ENCODE data around the gene PLEKHA1.

DNA sequence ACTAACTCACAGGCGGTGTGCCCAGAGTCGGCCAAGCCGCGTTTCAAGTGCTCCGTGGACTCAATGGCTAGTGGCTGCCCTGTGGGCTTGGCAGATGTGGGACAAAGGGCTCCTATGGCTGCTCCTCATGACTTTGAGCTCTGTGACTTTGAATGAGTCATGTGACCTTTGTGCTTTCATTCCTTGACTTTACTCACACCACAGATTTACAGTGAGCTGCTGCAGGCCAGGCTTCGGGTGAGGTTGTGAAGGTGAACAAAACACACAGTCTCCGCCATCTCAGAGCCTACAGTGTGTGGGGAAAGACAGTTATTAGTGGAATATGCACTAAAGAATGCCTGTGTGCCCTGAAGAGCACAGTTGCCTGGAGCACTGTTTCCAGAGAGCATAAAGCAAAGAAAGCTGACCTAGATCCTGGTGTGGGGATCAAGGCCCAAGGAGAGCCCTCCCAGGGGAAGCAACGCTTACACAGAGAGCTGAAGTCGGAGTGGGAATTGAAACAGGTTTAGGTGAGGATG lies 29.7 kb upstream of the PLEKHA1 start:
- TF ChIP-seq, protein P1, sequence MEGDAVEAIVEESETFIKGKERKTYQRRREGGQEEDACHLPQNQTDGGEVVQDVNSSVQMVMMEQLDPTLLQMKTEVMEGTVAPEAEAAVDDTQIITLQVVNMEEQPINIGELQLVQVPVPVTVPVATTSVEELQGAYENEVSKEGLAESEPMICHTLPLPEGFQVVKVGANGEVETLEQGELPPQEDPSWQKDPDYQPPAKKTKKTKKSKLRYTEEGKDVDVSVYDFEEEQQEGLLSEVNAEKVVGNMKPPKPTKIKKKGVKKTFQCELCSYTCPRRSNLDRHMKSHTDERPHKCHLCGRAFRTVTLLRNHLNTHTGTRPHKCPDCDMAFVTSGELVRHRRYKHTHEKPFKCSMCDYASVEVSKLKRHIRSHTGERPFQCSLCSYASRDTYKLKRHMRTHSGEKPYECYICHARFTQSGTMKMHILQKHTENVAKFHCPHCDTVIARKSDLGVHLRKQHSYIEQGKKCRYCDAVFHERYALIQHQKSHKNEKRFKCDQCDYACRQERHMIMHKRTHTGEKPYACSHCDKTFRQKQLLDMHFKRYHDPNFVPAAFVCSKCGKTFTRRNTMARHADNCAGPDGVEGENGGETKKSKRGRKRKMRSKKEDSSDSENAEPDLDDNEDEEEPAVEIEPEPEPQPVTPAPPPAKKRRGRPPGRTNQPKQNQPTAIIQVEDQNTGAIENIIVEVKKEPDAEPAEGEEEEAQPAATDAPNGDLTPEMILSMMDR (IDR thresholded peaks at IDR 0.05), result no peak
- no peak for TF ChIP-seq POLR2A (IDR thresholded peaks at IDR 0.05)
- TF ChIP-seq EP300 (IDR thresholded peaks at IDR 0.05), result no peak

Data from tibial nerve (tissue), 4 donors.